ENCODE measurements around the gene PNPO. TPM values are rescaled to one million over a fixed set of nuclear protein-coding genes. Genes with fewer than 3 reads are reported as not detected.

Gene PNPO
- total and polyA plus RNA-seq, 2 of the 8 experiments (the other 6 are each of a cell fraction or from before 2014, with no cell fraction given), result 7.0 to 8.1 TPM

- Histone ChIP-seq H3K9ac (replicated peaks in 1 of 4; ENCODE audit: extremely low read depth in 1 of 4, low read depth in 3 of 4, low read length in 3 of 4) (no peak overlapping the region), H3K14ac (ENCODE audit: insufficient read length) (no peak overlapping the region), H2BK15ac (ENCODE audit: low read length) (no peak overlapping the region), H3K79me1 (ENCODE audit: low read depth, low read length) (no peaks in the 10 kb centered on the region), H4K5ac (ENCODE audit: insufficient read length, low read depth, low read length) (no peak overlapping the region), H3K4me1 (replicated peaks in 1 of 4; ENCODE audit: control insufficient read depth in 3 of 4, insufficient read depth in 4 of 4, low read length in 3 of 4) (no peaks in the 10 kb centered on the region), H3K56ac (replicated peaks; ENCODE audit: insufficient read length, low read depth, low read length) (no peak overlapping the region), H2AFZ (ENCODE audit: low read length) (no peak overlapping the region), H2AK5ac (ENCODE audit: low read depth, low read length) (no peak overlapping the region), H3K4me2 (ENCODE audit: insufficient read depth in 1 of 2, low read depth in 2 of 2, low read length in 2 of 2) (no peak overlapping the region), H4K8ac (ENCODE audit: extremely low read depth, insufficient read depth, low read length) (no peak overlapping the region), H3K23me2 (ENCODE audit: low read depth, low read length) (no peaks in the 10 kb centered on the region), H3K79me2 (ENCODE audit: control insufficient read depth in 1 of 2, insufficient read depth in 2 of 2, low read length in 2 of 2) (no peaks in the 10 kb centered on the region), H3K27me3 (replicated peaks in 1 of 4; ENCODE audit: control insufficient read depth in 3 of 4, extremely low read depth in 1 of 4, insufficient read depth in 3 of 4, low read length in 3 of 4) (no peaks in the 10 kb centered on the region), H4K91ac (replicated peaks; ENCODE audit: insufficient read length, low read length) (no peak overlapping the region), H2BK20ac (ENCODE audit: low read length) (no peak overlapping the region), H2BK5ac (ENCODE audit: low read depth, low read length) (no peak overlapping the region), H3K18ac (ENCODE audit: extremely low read depth, low read length) (no peak overlapping the region), H2BK12ac (ENCODE audit: low read depth, low read length) (no peak overlapping the region), H4K20me1 (replicated peaks in 1 of 2; ENCODE audit: control insufficient read depth in 1 of 2, insufficient read depth in 2 of 2, low read length in 2 of 2) (peaks cover 0 to 4% of the 10 kb centered on the region in 2 experiments), H3K36me3 (ENCODE audit: control insufficient read depth in 2 of 4, insufficient read depth in 4 of 4, low read length in 3 of 4) (peaks cover 2 to 21% (median 7%) of the 10 kb centered on the region in 4 experiments; a peak in 5 of 8 replicates), H3K27ac (ENCODE audit: low read depth, low read length) (no peak overlapping the region), H3K23ac (ENCODE audit: insufficient read length) (no peak overlapping the region), H3K4ac (replicated peaks; ENCODE audit: insufficient read length, low read depth, low read length) (no peak overlapping the region), H2BK120ac (replicated peaks; ENCODE audit: low read depth, low read length) (no peak overlapping the region), H3K9me3 (ENCODE audit: insufficient read depth in 2 of 2, low read depth in 1 of 2, low read length in 1 of 2) (no peaks in the 10 kb centered on the region), H3K4me3 (ENCODE audit: extremely low read depth in 1 of 4, insufficient read depth in 2 of 4, low read depth in 3 of 4, low read length in 4 of 4) (no peak overlapping the region)
- FAIRE-seq (no peak), DNase-seq (ENCODE audit: low read depth in 1 of 2, low spot score in 2 of 2) (no peak)
- ChIA-PET CTCF (ENCODE audit: partially characterized antibody) (interaction anchor here (0.6 to 13.8 kb wide), 13 partner anchors 16 to 229 kb away, joined by 3 to 154 read pairs (median 4); partner anchors contain the start of genes CDK5RAP3, PNPO, PRR15L and SP2), POLR2A (ENCODE audit: partially characterized antibody) (interaction anchor here (0.6 to 2.4 kb wide), 7 partner anchors 12 to 128 kb away, joined by 3 to 8 read pairs (median 4); partner anchors contain the start of genes PNPO and SP2)
- WGBS, 2 experiments (ENCODE audit: extremely low coverage in 1 of 2, insufficient coverage in 1 of 2, insufficient read length in 1 of 2, insufficient replicate concordance in 2 of 2, low coverage in 1 of 2, low lambda C conversion rate in 2 of 2, missing lambda C conversion rate in 1 of 2), result 94% methylated on average over 10 of the region's 10 CpGs; no CpG with 5 or more reads in 1 of the 2 experiments
- TF ChIP-seq EP300 (IDR thresholded peaks at IDR 0.05; ENCODE audit: borderline replicate concordance in 1 of 2, low read depth in 2 of 2, low read length in 2 of 2) (no peak), TAF7 (optimal IDR thresholded peaks at IDR 0.05; ENCODE audit: borderline replicate concordance, low read depth, low read length) (no peak), SP1 (IDR thresholded peaks at IDR 0.05; ENCODE audit: low read depth, low read length) (no peak), POLR2A (IDR thresholded peaks at IDR 0.05; ENCODE audit: control extremely low read depth in 1 of 2, low read depth in 2 of 2, low read length in 2 of 2) (no peak), BCL11A (IDR thresholded peaks at IDR 0.05; ENCODE audit: low read depth in 2 of 2, low read length in 2 of 2) (no peak), TEAD4 (IDR thresholded peaks at IDR 0.05; ENCODE audit: low read depth, low read length) (no peak), TCF12 (IDR thresholded peaks at IDR 0.05; ENCODE audit: low read depth, low read length) (no peak), ZNF274 (IDR thresholded peaks at IDR 0.05; ENCODE audit: borderline replicate concordance, extremely low read depth, low read length) (no peak), YY1 (IDR thresholded peaks at IDR 0.05; ENCODE audit: low read depth, low read length) (no peak), CBX8 (IDR thresholded peaks at IDR 0.05; ENCODE audit: borderline replicate concordance, low read depth, low read length) (no peak), CREB1 (IDR thresholded peaks at IDR 0.05) (no peak), FOSL1 (IDR thresholded peaks at IDR 0.05; ENCODE audit: insufficient read depth, low read depth, low read length) (no peak)
- TF ChIP-seq, protein P1, sequence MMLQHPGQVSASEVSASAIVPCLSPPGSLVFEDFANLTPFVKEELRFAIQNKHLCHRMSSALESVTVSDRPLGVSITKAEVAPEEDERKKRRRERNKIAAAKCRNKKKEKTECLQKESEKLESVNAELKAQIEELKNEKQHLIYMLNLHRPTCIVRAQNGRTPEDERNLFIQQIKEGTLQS (IDR thresholded peaks at IDR 0.05; ENCODE audit: insufficient read depth, low read depth, low read length), result no peak
Measured at GRCh38 chr17:47929218-47930000, 12.0 kb upstream of the PNPO start.

Measured in H1 (cell line).